IPS DF 4.7 (cell line): Measurements from ENCODE around the gene GTF2A1.
"Not testable (repeated sequence)": the region's sequence is repeated elsewhere in the genome, so short reads cannot be mapped to it uniquely, and the experiment has no call there.

ENCODE experiments used
- DNase-seq: peaks from one replicate; pipeline ENCODE4 v3.0.0-alpha.2; 2013; ENCODE audit warnings: low spot score; ENCODE audit errors: extremely low read depth

The GTF2A1 gene

DNA sequence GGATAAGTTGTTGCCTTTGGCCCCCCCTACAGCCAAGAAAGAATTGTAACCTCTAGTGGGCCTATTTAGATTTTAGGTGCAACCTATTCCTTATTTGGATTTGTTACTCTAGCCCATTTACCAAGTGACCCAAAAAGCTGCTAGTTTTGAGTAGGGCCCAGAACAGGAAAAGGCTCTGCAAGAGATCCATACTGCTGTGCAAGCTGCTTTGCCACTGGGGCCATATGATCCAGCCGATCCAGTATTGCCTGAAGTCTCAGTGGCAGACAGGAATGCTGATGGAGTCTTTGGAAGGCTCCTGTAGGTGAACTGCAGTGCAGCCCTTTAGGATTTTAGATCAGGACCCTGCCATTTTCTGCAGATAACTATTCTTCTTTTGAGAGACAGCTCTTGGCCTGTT is 12.9 kb upstream of the GTF2A1 start:
- DNase-seq, result no peak

DNA sequence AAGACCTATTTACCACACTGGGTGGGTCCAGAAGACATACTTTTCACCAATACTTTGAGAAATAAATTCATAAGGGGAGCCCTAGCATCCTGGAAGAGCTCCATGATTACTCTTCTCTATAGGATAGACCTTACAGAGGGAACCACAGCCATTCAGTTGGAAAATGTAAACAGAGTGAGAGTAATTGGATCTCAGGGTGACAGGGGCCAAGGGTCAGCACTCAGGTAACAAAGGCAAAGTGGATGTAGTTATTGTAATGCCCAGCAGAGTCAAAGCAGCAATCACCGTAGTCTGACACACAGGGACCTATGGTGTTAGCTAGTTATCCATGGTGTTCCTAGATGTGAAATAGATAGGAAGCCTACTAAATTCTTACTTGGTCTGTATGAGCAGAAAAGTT is 10.8 kb upstream of the GTF2A1 start:
- DNase-seq, result no peak

DNA sequence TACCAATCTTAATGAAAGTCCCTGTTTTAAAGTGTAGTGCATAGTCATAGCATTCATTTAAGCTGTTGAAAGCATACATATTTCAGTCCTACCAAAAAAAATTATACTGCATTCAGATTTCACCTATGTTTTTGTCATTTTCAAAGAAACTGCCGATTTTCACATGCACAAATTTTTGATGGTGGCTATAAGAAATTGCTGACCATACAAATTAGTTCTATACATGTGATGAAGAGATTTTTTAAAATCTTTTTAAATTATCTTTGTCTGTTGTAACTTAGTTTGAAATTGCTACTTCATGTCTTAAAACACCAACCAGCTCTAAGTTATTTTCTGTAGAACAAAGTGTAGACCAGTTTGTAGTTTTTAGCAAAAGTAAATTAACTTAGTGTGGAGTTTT is 3.5 kb upstream of the GTF2A1 start:
- DNase-seq, result no peak

DNA sequence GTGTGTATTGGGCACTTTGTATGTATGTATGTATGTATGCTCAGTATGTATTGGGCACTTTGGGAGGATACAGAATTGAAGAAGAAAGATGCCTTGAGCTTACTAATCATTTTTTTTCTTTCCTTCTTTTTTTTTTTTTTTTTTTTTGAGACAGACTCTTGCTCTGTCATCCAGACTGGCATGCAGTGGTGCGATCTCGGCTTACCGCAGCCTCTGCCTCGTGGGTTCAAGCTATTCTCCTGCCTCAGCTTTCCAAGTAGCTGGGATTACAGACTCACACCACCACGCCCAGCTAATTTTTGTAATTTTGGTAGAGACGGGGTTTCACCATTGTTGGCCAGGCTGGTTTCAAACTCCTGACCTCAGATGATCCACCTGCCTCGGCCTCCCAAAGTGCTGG is 3.0 kb upstream of the GTF2A1 start:
- DNase-seq, result not testable (repeated sequence)

DNA sequence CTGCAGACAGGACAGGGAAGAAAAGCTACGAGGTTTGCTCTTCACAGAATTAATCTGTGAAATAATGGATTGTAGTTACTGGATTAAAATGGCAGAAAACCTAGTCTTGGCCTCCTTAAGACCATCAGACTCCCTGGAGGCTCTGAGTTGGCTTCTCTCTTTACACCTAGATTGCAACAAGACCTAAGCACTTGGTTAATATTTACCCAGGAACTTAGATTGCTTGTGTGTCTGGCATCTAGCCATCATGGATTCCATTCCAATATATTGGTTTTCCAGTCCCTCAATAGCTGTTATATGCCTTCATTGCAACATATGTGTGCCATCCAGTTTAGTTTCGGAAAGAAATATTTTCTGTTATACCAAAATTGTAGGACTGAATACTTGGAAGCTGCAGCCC is 1.9 kb upstream of the GTF2A1 start:
- DNase-seq, result no peak

DNA sequence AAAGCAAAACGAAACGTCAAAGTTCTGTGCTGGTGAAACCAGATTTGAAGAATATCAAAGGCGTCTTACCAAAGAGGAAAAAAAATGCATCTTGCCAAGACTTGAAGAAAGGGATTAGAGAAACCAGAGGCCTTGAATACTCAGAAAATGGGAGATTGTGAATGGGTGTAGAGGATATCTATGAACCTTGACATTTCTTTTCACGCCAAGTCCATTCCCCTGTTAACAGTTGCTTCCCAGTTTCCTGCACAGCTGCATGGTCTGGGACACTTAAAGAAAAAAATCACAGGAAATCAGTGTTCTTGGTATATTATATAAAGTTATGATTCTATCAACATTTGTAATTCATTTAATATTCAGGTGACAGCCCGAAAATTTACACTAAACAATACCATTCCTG is 1.4 kb upstream of the GTF2A1 start:
- DNase-seq, result no peak

DNA sequence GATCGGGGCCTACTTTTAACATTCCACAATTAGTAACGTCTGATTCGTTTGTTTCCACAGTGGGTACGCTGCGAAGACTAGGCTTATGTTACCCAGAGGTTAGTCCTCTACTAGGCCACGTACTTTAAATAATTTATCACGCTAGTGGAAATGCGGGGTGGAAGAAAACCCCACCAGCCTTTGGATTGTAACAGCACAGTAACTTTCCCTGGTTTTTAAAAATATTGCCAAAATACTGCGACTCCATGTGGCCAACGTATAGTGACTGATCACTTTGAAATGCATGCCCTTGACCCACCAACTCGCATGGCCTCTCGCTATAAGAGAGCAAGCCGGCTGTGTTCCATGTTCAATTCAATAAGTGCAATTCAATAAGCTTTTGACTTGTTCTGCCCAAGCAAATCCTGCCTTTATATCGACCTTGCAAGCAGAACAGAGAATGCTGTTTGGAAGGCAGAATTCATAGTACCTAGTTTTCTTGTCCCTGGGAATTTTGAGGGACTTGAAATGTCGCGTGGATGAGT is 882 bp upstream of the GTF2A1 start:
- no peak for DNase-seq

DNA sequence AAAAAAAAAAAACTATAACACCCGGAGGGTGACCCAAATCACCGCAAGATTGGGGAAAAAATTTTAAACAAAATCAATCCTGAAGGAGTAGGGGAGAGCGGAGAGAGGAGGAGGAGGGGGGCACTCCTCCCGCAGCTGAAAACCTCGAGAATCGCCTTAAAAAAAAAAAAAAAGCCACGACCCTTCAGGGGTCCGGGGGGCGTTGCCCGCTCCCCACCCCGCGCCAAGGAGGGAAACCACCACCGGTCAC is 254 bp downstream of the GTF2A1 start:
- DNase-seq, result no peak

DNA sequence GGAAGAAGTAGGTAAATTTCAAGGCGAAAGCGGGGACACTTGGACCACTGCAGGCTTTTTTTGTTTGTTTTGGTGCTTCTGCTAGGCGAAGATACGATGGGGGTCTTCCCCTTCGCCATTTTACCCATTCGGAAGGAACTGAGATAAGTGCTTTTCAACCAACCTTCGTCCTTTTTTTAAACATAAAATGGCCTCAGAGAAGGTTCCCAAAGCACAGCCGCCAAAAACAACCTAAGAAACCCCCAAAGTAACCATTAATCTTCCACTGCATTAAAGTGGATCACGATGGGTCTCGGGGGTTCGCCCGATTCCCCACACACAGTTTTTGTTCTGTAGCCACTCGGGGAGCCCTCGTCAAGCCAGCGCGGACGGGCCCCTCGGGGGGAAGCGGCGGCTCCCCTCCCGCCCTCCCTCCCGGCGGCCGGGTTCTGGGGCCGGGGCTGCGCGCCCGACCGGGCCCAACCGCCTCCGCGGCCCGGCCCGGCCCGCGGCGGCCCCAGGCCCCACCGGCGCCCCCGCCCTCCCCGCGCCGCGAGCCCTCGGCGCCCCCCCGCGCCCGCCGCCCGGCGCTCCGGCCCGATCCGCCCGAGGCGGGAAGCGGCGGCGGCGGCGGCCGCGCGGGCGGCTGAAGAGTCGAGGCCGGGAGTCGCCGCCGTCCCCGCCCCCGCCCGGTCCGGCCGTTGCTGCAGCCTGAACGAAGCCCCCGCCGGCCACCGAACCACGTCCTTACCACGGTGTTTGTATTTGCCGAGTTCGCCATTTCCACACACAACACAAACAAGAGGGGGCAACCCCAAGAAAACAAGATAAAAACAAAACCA is 790 bp downstream of the GTF2A1 start:
- DNase-seq, result no peak

DNA sequence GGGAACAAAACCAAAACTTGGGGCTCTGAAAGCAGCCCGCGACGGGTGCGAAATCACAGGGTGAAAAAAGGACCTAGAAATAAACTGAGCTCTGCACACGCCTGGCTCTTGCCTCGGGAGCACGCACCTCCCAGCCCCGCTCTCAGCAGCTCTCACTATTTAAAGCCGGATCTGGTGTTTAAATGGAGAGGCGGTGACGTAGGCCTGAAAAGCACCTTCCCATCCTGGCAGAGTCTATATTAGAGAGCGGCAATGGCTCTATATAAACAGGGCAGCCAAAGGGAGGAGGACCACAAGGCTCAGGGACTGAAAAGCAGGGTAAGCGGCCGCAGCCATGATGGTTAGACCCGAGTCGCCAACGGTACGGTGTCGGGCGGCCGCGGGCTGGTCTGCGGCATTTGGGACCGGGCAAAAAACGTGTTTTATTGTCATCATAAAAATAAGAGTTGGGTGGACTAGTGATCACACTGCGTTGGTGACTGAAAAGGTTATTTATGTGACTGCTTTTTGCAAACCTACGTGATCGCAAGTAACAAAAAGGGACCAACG is 1.5 kb downstream of the GTF2A1 start:
- peak; percentile 93 for DNase-seq

DNA sequence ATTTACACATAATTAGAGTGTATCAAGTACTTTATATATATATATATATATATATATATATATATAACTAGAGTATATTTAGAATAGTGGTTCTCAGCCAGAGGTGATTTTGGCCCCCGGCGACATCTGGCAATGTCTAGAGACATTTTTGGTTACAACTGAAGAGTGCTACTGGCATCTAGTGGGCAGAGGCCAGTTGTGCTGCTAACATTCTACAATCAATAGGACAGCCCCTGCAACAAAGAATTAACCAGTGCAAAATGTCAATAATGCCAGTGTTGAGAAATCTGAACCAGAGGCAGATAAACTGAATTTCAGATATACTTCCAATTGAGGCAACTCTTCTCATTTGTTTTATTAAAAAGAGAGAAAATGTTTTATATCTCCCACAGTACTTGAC is 8.9 kb downstream of the GTF2A1 start:
- no peak for DNase-seq

DNA sequence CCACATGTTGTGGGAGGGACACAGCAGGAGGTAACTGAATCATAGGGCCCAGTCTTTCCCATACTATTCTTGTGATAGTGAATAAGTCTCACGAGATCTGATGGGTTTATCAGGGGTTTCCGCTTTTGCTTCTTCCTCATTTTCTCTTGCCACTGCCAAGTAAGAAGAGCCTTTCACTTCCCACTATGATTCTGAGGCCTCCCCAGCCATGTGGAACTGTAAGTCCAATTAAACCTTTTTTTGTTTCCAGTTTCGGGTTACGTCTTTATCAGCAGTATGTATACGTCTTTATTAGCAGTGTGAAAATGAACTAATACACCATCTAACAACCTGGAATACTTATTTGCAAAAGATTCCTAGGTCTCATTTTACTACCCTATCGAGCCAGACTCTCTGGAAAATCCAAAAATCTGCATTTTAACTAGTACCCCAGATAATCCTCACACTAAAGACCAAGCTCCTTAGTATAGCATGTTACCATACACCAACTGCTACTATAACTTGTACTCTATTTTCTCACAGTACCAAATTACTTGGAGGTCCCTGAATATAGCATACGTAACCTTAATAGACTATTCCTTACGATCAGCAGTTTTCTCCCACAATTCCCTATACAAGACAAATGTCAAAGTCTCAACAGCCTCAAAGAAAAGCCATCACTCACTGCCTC is 11.5 kb downstream of the GTF2A1 start:
- no peak for DNase-seq

DNA sequence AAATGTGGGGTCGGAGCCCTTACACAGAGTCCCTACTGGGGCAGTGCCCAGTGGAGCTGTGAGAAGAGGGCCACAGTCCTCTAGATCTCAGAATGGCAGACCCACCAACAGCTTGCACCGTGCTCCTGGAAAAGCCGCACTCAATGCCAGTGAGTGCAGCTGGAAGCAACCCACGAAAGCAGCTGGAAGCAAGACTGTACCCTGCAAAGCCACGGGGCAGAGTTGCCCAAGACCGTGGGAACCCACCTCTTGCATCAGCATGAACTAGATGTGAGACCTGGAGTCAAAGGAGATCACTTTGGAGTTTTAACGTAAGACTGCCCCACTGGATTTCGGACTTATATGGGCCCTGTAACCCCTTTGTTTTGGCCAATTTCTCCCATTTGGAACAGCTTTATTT is 12.3 kb downstream of the GTF2A1 start:
- DNase-seq, result no peak

DNA sequence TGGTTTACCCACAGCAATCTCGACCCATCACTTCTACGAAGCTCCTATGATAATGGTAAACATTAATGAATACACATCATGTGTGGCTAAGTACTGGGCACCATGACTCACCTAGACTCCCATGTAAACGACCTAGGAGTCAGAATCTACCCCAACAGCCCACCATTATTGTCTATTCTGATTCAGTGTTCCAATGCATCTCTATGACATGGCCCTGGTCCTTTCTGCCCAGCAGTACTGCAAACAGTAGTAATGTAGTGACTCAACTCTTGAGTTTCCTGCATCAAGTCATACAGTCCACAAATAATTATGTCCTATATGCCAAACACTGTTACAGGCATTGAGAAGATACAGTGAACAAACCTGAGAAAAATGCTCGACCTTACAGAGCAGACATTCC is 14.6 kb downstream of the GTF2A1 start:
- no peak for DNase-seq

DNA sequence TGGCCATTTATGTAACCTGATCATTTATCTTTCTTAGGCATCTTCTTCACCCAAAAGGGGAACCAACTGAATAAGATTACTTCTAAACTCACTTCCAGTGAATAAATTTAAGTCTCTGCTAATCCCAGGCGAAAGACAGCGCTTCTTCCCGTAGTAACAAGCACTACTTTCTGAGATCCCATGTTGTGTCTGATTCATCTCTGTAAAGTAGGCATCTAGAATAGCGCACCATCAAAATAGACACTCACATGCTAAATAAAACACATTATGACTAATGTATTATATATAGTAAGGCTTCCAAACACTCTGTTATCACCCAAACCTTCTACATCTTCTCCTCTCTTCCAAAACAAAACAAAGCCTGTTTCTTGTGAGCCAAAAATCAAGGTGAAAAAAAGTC is 15.1 kb downstream of the GTF2A1 start:
- DNase-seq, result no peak

DNA sequence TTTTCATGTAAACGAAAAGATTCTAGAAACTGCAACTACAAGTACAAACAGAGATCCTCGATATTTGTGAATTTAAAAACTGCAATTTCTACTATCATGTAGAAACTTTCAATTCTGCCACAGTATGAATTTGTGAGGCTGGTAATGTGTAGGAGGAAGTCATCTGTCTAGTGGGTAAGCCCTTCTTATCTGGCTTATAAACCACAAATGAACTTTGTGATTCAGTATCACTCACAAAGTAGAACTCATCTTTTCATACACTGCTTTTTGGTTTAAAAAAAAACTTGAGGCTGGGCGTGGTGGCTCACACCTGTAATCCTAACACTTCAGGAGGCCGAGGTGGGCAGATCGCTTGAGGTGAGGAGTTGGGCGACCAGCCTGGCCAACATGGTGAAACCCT is 20.7 kb downstream of the GTF2A1 start:
- no peak for DNase-seq

DNA sequence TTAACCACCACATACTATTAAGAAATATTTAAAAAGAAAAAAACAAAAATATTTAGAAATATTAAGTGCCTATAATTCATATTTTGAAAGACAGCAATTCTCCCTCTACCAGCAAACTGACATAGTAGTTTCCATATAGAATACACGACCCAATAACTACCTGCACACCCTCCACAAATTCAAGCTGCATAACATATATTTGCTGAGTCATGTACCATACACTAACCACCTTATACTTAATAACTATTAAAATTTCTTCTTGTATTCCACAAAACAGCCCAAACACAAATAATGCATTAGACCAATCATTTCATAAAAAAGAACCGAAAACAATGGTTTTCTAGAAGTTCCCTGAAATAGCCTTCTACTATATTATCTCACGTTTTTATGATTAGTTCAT is 21.7 kb downstream of the GTF2A1 start:
- DNase-seq, result no peak

DNA sequence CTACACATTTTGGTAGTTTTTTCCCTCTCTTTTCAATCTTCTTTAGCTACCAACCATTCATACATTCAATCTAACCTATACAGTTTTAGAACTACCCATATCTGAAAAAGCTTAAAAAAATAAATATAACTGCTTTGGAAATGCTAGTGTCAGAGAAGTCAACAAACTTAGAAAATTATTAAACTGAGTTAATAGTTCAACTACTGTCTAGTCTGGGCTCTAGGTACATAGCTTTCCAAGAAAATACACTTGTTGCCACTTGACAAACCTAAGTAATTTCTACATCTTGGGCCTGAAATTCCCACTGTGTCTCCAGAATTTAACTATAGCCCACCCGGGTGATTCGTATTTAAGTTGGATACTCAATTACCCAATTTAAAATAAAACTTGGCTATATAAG is 22.1 kb downstream of the GTF2A1 start:
- DNase-seq, result no peak

DNA sequence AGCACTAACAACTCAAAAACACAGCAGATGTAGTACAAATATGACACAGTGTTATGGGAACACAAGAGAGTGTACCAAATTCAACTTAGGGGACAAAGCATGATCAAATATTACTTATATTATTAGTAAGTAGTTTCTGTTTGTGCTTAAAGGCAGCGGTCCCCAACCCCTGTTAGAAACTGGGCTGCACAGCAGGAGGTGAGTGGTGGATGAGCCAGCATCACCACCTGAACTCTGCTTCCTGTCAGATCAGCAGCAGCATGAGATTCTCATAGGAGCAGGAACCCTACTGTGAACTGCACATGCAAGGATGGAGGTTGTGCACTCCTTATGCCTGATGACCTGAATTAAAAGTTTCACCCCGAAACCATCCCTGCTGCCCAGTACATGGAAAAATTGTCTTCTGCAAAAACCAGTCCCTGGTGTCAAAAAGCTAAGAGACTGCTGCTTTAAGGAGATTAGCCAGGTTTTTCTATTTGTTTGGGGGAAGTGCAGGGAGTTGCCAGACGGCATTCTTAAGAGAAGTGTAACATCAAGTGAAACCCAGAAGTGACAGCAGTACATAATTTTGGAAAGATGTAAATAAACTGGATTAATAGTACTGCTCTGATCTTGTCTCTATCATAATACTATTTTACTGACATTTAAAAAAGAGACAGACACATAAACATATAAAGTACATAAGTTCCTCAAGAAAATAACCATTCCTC is 26.7 kb downstream of the GTF2A1 start:
- no peak for DNase-seq

DNA sequence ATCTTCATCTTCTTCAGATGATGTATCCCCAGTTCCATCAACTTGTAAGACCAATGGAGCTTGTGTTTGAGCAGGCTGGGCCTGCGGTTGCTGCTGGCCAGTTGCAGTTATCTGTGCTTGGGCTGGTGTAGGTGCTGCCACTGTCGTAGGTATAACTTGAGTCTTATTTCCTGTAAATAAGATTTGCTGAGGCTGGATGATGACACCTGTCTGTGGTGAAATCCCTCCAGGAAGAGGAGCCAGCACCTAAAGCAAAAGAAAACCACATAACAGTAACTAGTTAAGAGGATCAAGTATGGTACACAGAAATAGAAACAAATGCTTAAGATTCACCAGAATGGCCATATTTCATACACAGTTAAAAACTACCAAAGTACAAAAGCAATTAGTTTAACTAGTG is 28.2 kb downstream of the GTF2A1 start:
- DNase-seq, result no peak

DNA sequence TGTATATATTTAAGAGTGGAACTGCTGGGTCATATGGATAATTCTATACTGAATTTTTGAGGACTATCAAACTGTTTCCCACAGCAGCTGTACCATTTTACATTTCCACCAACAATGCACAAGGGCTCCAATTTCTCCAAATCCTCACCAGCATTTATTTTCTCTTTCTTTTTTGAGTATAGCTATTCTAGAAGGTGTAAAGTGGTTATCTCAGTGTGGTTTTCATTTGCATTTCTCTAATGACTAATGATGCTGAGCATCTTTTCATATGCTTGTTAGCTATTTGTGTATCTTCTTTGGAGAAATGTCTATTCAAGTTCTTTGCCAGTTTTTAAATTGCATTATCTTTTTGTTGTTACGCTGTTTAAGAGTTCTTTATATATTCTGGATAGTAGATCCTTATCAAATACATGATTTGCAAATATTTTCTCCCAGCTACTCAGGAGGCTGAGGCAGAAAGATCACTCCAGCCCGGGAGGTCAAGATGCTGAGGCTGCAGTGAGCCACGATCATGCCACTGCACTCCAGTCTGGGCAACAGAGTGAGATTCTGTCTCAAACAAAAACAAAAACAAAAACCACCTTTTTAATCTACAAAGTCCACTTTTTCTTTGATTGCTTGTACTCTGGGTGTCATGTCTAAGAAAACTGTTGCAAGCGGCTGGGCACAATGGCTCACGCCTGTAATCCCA is 32.8 kb downstream of the GTF2A1 start:
- no peak for DNase-seq

DNA sequence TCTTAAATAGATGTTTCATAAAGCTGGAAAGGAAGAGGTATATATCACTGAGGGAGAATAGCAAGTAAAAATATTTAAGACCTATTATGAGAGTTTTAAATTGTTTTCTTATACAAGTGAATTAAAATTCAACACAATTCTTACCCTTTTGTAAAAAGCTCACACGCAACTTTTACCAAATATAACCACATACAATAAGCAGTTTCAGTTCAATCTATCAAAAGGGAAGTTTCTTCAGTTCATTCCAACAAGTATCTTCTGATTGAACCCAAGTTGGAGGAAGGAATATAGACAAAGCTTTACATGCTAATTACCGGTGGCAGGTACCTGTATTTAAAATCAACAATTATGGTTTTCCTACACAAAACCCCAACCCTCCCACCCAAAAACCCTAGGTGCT is 41.1 kb downstream of the GTF2A1 start:
- DNase-seq, result no peak
